GM12878 (cell line): ENCODE data around the gene MRGPRG. TPM values are rescaled to one million over a fixed set of nuclear protein-coding genes. Genes with fewer than 3 reads are reported as not detected.

ENCODE experiments used
- ATAC-seq: fragments of 200-7000 bp; cut with Tn5 transposase; 3 replicates; pipeline ENCODE4 v1.9.1; 2020; ENCODE audit warnings: mild to moderate bottlenecking, moderate library complexity
- BruUV-seq: library from RNA; stranded (reverse); fragments of 400-500 nt; replicated peaks from 2 replicates; lab custom pipeline; 2021; lab: Mats Ljungman, UMichigan
- CTCF ChIA-PET: fragments of 300-600 bp; sonication (Branson Sonifier 250); formaldehyde crosslinking; extraction: SDS; loops from one replicate; lab custom pipeline; 2021; ENCODE audit warnings: inconsistent platforms; lab: Yijun Ruan, JAX
- POLR2A ChIA-PET: fragments of 350-600 bp; formaldehyde crosslinking; extraction: SDS; loops from one replicate; lab custom pipeline; 2021; ENCODE audit warnings: inconsistent platforms; lab: Charles Lee
- RAD21 ChIA-PET: fragments of 300-600 bp; sonication (Branson Sonifier 250); formaldehyde crosslinking; loops from one replicate; lab custom pipeline; 2023; ENCODE audit warnings: antibody characterized with exemption; ENCODE audit not compliant: unreplicated experiment; lab: Charles Lee
- SMC1A ChIA-PET: fragments of 300-600 bp; sonication (Branson Sonifier 250); formaldehyde crosslinking; loops from one replicate; lab custom pipeline; 2023; ENCODE audit not compliant: unreplicated experiment, uncharacterized antibody; lab: Charles Lee
- DNase-seq: peaks from one replicate; pipeline ENCODE4 v3.0.0-alpha.2; 2011; ENCODE audit warnings: low read depth, low spot score
- FAIRE-seq: peaks from 3 replicates; lab custom pipeline; 2011; peaks lifted over from hg19 to GRCh38; lab: Jason Lieb, UNC
- H2AFZ ChIP-seq: 2 replicates; pipeline ENCODE4 v1.6.0; 2011; ENCODE audit warnings: low read depth, low read length, control low read depth; ENCODE audit not compliant: control insufficient read depth
- H3K27ac ChIP-seq: 2 replicates; pipeline ENCODE4 v1.5.1; 2011; ENCODE audit warnings: control low read depth; ENCODE audit not compliant: control insufficient read depth, insufficient read depth
- H3K27me3 ChIP-seq, 2 experiments: replicated peaks in 1 of 2; 2 replicates each; pipeline versions ENCODE4 v1.6.0 to v1.6.1; 2011; ENCODE audit warnings: low read length in 1 of 2; ENCODE audit not compliant: control insufficient read depth in 2 of 2, insufficient read depth in 2 of 2
- H3K36me3 ChIP-seq, 2 experiments: 2 replicates each; pipeline ENCODE4 v1.5.1; 2011; ENCODE audit warnings: low read length in 1 of 2; ENCODE audit not compliant: control insufficient read depth in 2 of 2, insufficient read depth in 2 of 2
- H3K4me1 ChIP-seq: 2 replicates; pipeline ENCODE4 v1.6.1; 2011; ENCODE audit warnings: mild to moderate bottlenecking, low read length, moderate library complexity, mixed read lengths; ENCODE audit not compliant: control insufficient read depth, insufficient read depth
- H3K4me2 ChIP-seq: 2 replicates; pipeline ENCODE4 v1.6.0; 2011; ENCODE audit warnings: control low read depth; ENCODE audit not compliant: control insufficient read depth, insufficient read depth
- H3K4me3 ChIP-seq: fragments of 200-600 bp; sonication (generic); 2 replicates; pipeline ENCODE4 v1.5.1; 2016
- H3K79me2 ChIP-seq: 2 replicates; pipeline ENCODE4 v1.6.0; 2011; ENCODE audit warnings: low read length; ENCODE audit not compliant: control insufficient read depth, insufficient read depth
- H3K9ac ChIP-seq: 2 replicates; pipeline ENCODE4 v1.8.0; 2011; ENCODE audit warnings: low read length, control low read depth, mixed read lengths; ENCODE audit not compliant: control insufficient read depth, insufficient read depth
- H3K9me3 ChIP-seq: replicated peaks from 3 replicates; pipeline ENCODE4 v1.5.1; 2011; ENCODE audit warnings: mild to moderate bottlenecking, low read length; ENCODE audit not compliant: control insufficient read depth, insufficient read depth
- H4K20me1 ChIP-seq: 2 replicates; pipeline ENCODE4 v1.6.0; 2011; ENCODE audit not compliant: control insufficient read depth, insufficient read depth
- BMI1 ChIP-seq: fragments of 450-650 bp; IDR thresholded peaks from 2 replicates; pipeline ENCODE4 v1.6.1; 2016; ENCODE audit warnings: mild to moderate bottlenecking, moderate library complexity, borderline replicate concordance
- CBX5 ChIP-seq: sonication (generic); IDR thresholded peaks from 2 replicates; pipeline ENCODE4 v1.6.1; 2016; ENCODE audit warnings: low read depth, moderate library complexity, mild to moderate bottlenecking, inconsistent platforms
- CHD4 ChIP-seq: fragments of 200-600 bp; sonication (generic); IDR thresholded peaks from 2 replicates; pipeline ENCODE4 v1.6.1; 2016; ENCODE audit warnings: mild to moderate bottlenecking
- KDM1A ChIP-seq: fragments of 200-600 bp; sonication (generic); IDR thresholded peaks from 2 replicates; pipeline ENCODE4 v1.6.1; 2016; ENCODE audit warnings: borderline replicate concordance
- MTA2 ChIP-seq: fragments of 450-650 bp; IDR thresholded peaks from 2 replicates; pipeline ENCODE4 v1.6.1; 2016; ENCODE audit warnings: low read depth, mild to moderate bottlenecking, moderate library complexity
- NRF1 ChIP-seq: conservative IDR thresholded peaks from 2 replicates; pipeline ENCODE4 v1.6.1; 2011; ENCODE audit warnings: mild to moderate bottlenecking, low read depth, low read length, improper control_type of control experiment
- SPI1 ChIP-seq: IDR thresholded peaks from 2 replicates; pipeline ENCODE4 v1.6.1; 2011; ENCODE audit warnings: low read depth, mild to moderate bottlenecking, low read length, moderate library complexity, borderline replicate concordance; ENCODE audit not compliant: insufficient read depth
- TARDBP ChIP-seq: IDR thresholded peaks from 2 replicates; pipeline ENCODE4 v1.6.1; 2016; ENCODE audit warnings: borderline replicate concordance
- WGBS: methylation state at CpG from one replicate; pipeline ENCODE4 v1.1.6; 2016; ENCODE audit warnings: low lambda C conversion rate; ENCODE audit not compliant: insufficient replicate concordance, insufficient coverage; ENCODE audit errors: missing lambda C conversion rate; 5-methylcytosine and 5-hydroxymethylcytosine counted together
- in situ Hi-C: fragments of 300-500 bp; cut with MboI; formaldehyde crosslinking; loops from 9 replicates; pipeline ENCODE4 v1.14.3; 2018; ENCODE audit warnings: mixed read lengths
- intact Hi-C: fragments of 100-400 bp; cut with micrococcal nuclease; formaldehyde crosslinking; loops from one replicate; pipeline ENCODE4 v1.14.2; 2022; ENCODE audit not compliant: unreplicated experiment
- polyA plus RNA-seq, 11 experiments: library from polyadenylated mRNA; depleted of rRNA in 4 of 11; unstranded in 6 of 11; stranded (reverse) in 5 of 11; fragments of >200 nt; fragmentation: Nextera tagmentation in 4 of 11; fragmentation: Illumina TruSeq in 1 of 11; extraction: Ambion mirVana in 4 of 11; extraction: Trizol in 1 of 11; gene quantifications; 1 replicate in 1 of 11; 2 replicates in 10 of 11; pipeline versions ENCODE4 v1.2.1 to v1.2.3, GENCODE V29; 2011 to 2016; ENCODE audit warnings: inconsistent platforms in 2 of 11, missing spikeins in 2 of 11, low read depth in 1 of 11
- total RNA-seq, 4 experiments: library from RNA; depleted of rRNA in 3 of 4; stranded (reverse); fragments of >200 nt in 3 of 4; fragmentation: Illumina TruSeq in 1 of 4; extraction: Trizol in 1 of 4; gene quantifications; 2 replicates each; pipeline versions ENCODE4 v1.2.1 to v1.2.3, GENCODE V29; 2013 to 2021
- TF ChIP-seq, protein P1 (sequence below): fragments of 450-650 bp; IDR thresholded peaks from 2 replicates; pipeline ENCODE4 v1.6.1; 2017; ENCODE audit warnings: low read depth, mild to moderate bottlenecking, moderate library complexity
- TF ChIP-seq, protein P2 (sequence below): fragments of 150-350 bp; IDR thresholded peaks from 2 replicates; pipeline ENCODE4 v1.6.1; 2014; ENCODE audit warnings: mild to moderate bottlenecking, low read depth, low read length
- TF ChIP-seq, protein P3 (sequence below): fragments of 450-650 bp; IDR thresholded peaks from 2 replicates; pipeline ENCODE4 v1.6.1; 2017; ENCODE audit warnings: mild to moderate bottlenecking, low read depth, inconsistent platforms; ENCODE audit not compliant: poor library complexity, severe bottlenecking
- TF ChIP-seq, protein P4 (sequence below): fragments of 450-650 bp; IDR thresholded peaks from 2 replicates; pipeline ENCODE4 v1.6.1; 2018; ENCODE audit warnings: borderline replicate concordance, mild to moderate bottlenecking; ENCODE audit not compliant: partially characterized antibody
- TF ChIP-seq, protein P5 (sequence below): IDR thresholded peaks from 2 replicates; pipeline ENCODE4 v1.6.1; 2011; ENCODE audit warnings: mild to moderate bottlenecking, low read depth, low read length, moderate library complexity; ENCODE audit not compliant: insufficient replicate concordance

Gene MRGPRG
- total and polyA plus RNA-seq, 10 of the 15 experiments (the other 5 are each of a cell fraction or from before 2014, with no cell fraction given) = not detected

DNA sequence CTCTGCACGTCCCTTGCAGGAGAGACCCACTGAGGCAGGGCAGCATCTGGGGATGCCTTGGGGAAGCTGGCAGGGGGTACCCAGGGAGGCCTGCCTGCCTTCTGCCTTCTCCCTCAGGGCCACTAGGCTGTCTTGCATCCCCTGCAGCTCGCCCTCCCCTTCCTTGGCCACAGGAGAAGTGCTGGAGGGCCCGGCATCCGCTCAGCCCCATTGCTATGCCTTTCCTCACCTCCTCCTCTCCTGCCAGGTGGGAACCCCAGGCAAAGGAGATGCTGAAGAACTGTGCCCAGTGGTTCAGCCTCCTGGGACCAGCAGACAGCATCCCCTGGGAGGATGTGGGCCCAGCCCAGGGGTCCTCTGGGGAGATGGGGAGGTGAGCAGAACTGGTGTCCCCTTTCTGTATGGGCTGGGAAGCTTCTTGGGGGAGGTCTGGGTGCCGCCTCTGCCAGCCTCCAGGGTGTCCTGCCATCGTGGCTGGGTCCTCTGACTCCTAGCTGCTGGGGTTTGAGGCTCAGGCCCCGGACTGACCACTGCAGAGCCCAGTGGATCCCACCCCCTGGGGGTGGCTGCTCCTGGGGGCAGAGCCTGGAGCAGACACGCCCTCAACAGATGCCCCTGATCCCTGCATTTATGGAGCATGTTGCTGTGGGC, 20.6 kb downstream of the MRGPRG start:
- ATAC-seq (no peak), DNase-seq (no peak), FAIRE-seq (no peak)
- in situ Hi-C loops (no loop called here), intact Hi-C loops (no loop called here)
- BruUV-seq = no TSS peak
- H3K27ac ChIP-seq = no peak overlapping the region
- no peak overlapping the region for H3K4me2 ChIP-seq
- no peaks in the 10 kb centered on the region for H3K36me3 ChIP-seq
- no peaks in the 10 kb centered on the region; a peak in 2 of 4 replicates for H3K27me3 ChIP-seq
- no peaks in the 10 kb centered on the region for H3K9me3 ChIP-seq
- no peaks in the 10 kb centered on the region for H3K4me1 ChIP-seq
- H2AFZ ChIP-seq = no peak overlapping the region
- CTCF ChIA-PET = no interaction called here
- no peaks in the 10 kb centered on the region for H3K79me2 ChIP-seq
- RAD21 ChIA-PET = no interaction called here
- SMC1A ChIA-PET = no interaction called here
- H3K9ac ChIP-seq = no peak overlapping the region
- POLR2A ChIA-PET = no interaction called here
- H4K20me1 ChIP-seq = no peaks in the 10 kb centered on the region
- 24% methylated on average over 8 of the region's 8 CpGs for WGBS
- H3K4me3 ChIP-seq = no peak overlapping the region
- TF ChIP-seq NRF1 (no peak), SPI1 (no peak), KDM1A (no peak), MTA2 (no peak), BMI1 (no peak), CHD4 (no peak), TARDBP (no peak), CBX5 (no peak)
- TF ChIP-seq, protein P1, sequence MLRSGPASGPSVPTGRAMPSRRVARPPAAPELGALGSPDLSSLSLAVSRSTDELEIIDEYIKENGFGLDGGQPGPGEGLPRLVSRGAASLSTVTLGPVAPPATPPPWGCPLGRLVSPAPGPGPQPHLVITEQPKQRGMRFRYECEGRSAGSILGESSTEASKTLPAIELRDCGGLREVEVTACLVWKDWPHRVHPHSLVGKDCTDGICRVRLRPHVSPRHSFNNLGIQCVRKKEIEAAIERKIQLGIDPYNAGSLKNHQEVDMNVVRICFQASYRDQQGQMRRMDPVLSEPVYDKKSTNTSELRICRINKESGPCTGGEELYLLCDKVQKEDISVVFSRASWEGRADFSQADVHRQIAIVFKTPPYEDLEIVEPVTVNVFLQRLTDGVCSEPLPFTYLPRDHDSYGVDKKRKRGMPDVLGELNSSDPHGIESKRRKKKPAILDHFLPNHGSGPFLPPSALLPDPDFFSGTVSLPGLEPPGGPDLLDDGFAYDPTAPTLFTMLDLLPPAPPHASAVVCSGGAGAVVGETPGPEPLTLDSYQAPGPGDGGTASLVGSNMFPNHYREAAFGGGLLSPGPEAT = no peak
- TF ChIP-seq, protein P2, sequence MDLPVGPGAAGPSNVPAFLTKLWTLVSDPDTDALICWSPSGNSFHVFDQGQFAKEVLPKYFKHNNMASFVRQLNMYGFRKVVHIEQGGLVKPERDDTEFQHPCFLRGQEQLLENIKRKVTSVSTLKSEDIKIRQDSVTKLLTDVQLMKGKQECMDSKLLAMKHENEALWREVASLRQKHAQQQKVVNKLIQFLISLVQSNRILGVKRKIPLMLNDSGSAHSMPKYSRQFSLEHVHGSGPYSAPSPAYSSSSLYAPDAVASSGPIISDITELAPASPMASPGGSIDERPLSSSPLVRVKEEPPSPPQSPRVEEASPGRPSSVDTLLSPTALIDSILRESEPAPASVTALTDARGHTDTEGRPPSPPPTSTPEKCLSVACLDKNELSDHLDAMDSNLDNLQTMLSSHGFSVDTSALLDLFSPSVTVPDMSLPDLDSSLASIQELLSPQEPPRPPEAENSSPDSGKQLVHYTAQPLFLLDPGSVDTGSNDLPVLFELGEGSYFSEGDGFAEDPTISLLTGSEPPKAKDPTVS = no peak
- TF ChIP-seq, protein P3, sequence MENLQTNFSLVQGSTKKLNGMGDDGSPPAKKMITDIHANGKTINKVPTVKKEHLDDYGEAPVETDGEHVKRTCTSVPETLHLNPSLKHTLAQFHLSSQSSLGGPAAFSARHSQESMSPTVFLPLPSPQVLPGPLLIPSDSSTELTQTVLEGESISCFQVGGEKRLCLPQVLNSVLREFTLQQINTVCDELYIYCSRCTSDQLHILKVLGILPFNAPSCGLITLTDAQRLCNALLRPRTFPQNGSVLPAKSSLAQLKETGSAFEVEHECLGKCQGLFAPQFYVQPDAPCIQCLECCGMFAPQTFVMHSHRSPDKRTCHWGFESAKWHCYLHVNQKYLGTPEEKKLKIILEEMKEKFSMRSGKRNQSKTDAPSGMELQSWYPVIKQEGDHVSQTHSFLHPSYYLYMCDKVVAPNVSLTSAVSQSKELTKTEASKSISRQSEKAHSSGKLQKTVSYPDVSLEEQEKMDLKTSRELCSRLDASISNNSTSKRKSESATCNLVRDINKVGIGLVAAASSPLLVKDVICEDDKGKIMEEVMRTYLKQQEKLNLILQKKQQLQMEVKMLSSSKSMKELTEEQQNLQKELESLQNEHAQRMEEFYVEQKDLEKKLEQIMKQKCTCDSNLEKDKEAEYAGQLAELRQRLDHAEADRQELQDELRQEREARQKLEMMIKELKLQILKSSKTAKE = no peak
- TF ChIP-seq, protein P4, sequence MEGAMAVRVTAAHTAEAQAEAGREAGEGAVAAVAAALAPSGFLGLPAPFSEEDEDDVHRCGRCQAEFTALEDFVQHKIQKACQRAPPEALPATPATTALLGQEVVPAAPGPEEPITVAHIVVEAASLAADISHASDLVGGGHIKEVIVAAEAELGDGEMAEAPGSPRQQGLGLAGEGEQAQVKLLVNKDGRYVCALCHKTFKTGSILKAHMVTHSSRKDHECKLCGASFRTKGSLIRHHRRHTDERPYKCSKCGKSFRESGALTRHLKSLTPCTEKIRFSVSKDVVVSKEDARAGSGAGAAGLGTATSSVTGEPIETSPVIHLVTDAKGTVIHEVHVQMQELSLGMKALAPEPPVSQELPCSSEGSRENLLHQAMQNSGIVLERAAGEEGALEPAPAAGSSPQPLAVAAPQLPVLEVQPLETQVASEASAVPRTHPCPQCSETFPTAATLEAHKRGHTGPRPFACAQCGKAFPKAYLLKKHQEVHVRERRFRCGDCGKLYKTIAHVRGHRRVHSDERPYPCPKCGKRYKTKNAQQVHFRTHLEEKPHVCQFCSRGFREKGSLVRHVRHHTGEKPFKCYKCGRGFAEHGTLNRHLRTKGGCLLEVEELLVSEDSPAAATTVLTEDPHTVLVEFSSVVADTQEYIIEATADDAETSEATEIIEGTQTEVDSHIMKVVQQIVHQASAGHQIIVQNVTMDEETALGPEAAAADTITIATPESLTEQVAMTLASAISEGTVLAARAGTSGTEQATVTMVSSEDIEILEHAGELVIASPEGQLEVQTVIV = no peak
- TF ChIP-seq, protein P5, sequence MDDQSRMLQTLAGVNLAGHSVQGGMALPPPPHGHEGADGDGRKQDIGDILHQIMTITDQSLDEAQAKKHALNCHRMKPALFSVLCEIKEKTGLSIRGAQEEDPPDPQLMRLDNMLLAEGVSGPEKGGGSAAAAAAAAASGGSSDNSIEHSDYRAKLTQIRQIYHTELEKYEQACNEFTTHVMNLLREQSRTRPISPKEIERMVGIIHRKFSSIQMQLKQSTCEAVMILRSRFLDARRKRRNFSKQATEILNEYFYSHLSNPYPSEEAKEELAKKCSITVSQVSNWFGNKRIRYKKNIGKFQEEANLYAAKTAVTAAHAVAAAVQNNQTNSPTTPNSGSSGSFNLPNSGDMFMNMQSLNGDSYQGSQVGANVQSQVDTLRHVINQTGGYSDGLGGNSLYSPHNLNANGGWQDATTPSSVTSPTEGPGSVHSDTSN = no peak
